Left renal pelvis (tissue), 4 donors: ENCODE measurements around the gene EPB41L1. TPM values are rescaled to one million over a fixed set of nuclear protein-coding genes. Genes with fewer than 3 reads are reported as not detected.
"Not testable (repeated sequence)": the region's sequence is repeated elsewhere in the genome, so short reads cannot be mapped to it uniquely, and the experiment has no call there.

Experiments
- DNase-seq, 4 donors: peaks; one replicate each; pipeline ENCODE4 v3.0.0-alpha.2; 2013; ENCODE audit warnings: low read depth in 4 of 4, low spot score in 3 of 4
- polyA plus RNA-seq, 4 donors: library from polyadenylated mRNA; unstranded; fragments of 120-200 nt; gene quantifications; one replicate each; pipeline ENCODE4 v1.2.1, GENCODE V29; 2013; ENCODE audit not compliant: insufficient read length in 4 of 4

Gene EPB41L1
- polyA plus RNA-seq, 4 donors, result 62.7 to 75.0 (median 66.4) TPM

GRCh38 chr20:36125097-36125496, 29.4 kb upstream of the EPB41L1 start:
- no peak for DNase-seq

- no peak for DNase-seq
Measured at GRCh38 chr20:36126836-36127527, 27.6 kb upstream of the EPB41L1 start.

GRCh38 chr20:36128463-36129159, 25.9 kb upstream of the EPB41L1 start:
- no peak for DNase-seq

- DNase-seq, result no peak
Measured at GRCh38 chr20:36129160-36129543, 25.4 kb upstream of the EPB41L1 start.

GRCh38 chr20:36130390-36130789, 24.1 kb upstream of the EPB41L1 start:
- DNase-seq, result no peak

- no peak for DNase-seq
Measured at GRCh38 chr20:36132802-36133211, 21.7 kb upstream of the EPB41L1 start.

GRCh38 chr20:36133821-36134220, 20.7 kb upstream of the EPB41L1 start:
- no peak for DNase-seq

- DNase-seq, result no peak
Measured at GRCh38 chr20:36135159-36135558, 19.4 kb upstream of the EPB41L1 start.

GRCh38 chr20:36135821-36136220, 18.7 kb upstream of the EPB41L1 start:
- no peak for DNase-seq

- DNase-seq, result not testable (repeated sequence)
Measured at GRCh38 chr20:36137313-36137712, 17.2 kb upstream of the EPB41L1 start.

GRCh38 chr20:36141310-36141709, 13.2 kb upstream of the EPB41L1 start:
- DNase-seq, result no peak

- no peak for DNase-seq
Measured at GRCh38 chr20:36144336-36144735, 10.2 kb upstream of the EPB41L1 start.

GRCh38 chr20:36145877-36146707, 8.4 kb upstream of the EPB41L1 start:
- no peak for DNase-seq

- no peak for DNase-seq
Measured at GRCh38 chr20:36147690-36148089, 6.8 kb upstream of the EPB41L1 start.

- DNase-seq, result no peak
Measured at GRCh38 chr20:36148439-36148838, 6.1 kb upstream of the EPB41L1 start.

- DNase-seq, result no peak
Measured at GRCh38 chr20:36149012-36149411, 5.5 kb upstream of the EPB41L1 start.

GRCh38 chr20:36149469-36149868, 5.1 kb upstream of the EPB41L1 start:
- no peak for DNase-seq

- DNase-seq, result no peak
Measured at GRCh38 chr20:36150489-36150846, 4.1 kb upstream of the EPB41L1 start.

GRCh38 chr20:36150847-36151539, 3.5 kb upstream of the EPB41L1 start:
- no peak for DNase-seq

GRCh38 chr20:36152261-36152660, 2.3 kb upstream of the EPB41L1 start:
- DNase-seq, result no peak

GRCh38 chr20:36153204-36153603, 1.3 kb upstream of the EPB41L1 start:
- no peak for DNase-seq
